Prostate gland (tissue), 2 donors: Measurements from ENCODE around the gene THSD4. TPM values are rescaled to one million over a fixed set of nuclear protein-coding genes. Genes with fewer than 3 reads are reported as not detected.
"Not testable (repeated sequence)": the region's sequence is repeated elsewhere in the genome, so short reads cannot be mapped to it uniquely, and the experiment has no call there.

Experiments
- DNase-seq: peaks from one replicate; pipeline ENCODE4 v3.0.0-alpha.2; 2019; ENCODE audit warnings: low spot score
- H3K27ac ChIP-seq, 2 donors: fragments of 200-600 bp; sonication (generic); 2 replicates each; pipeline ENCODE4 v1.5.1; 2017 to 2019
- H3K27me3 ChIP-seq: fragments of 200-600 bp; sonication (generic); replicated peaks from 2 replicates; pipeline ENCODE4 v1.5.1; 2019; ENCODE audit not compliant: insufficient read depth
- H3K36me3 ChIP-seq, 2 donors: fragments of 200-600 bp; sonication (generic); 1 replicate in 1 of 2; 2 replicates in 1 of 2; pipeline versions ENCODE4 v1.5.1 to v1.8.1; 2017 to 2019
- H3K4me1 ChIP-seq: fragments of 200-600 bp; sonication (generic); replicated peaks from 2 replicates; pipeline ENCODE4 v1.5.1; 2019
- H3K4me3 ChIP-seq, 2 donors: fragments of 200-600 bp; sonication (generic); 2 replicates each; pipeline ENCODE4 v1.5.1; 2017 to 2019
- H3K9me3 ChIP-seq: fragments of 200-600 bp; sonication (generic); 2 replicates; pipeline ENCODE4 v1.5.1; 2017
- POLR2A ChIP-seq: fragments of 450-650 bp; IDR thresholded peaks from one replicate; pipeline ENCODE4 v1.6.1; 2016; ENCODE audit warnings: antibody characterized with exemption, mild to moderate bottlenecking
- POLR2AphosphoS5 ChIP-seq: sonication (generic); formaldehyde crosslinking; IDR thresholded peaks from one replicate; pipeline ENCODE4 v1.6.1; 2017; ENCODE audit warnings: antibody characterized with exemption
- WGBS: methylation state at CpG from one replicate; pipeline ENCODE4 v1.1.5; 2018; 5-methylcytosine and 5-hydroxymethylcytosine counted together
- intact Hi-C: fragments of 100-400 bp; cut with DNase I; formaldehyde crosslinking; loops from one replicate; pipeline ENCODE4 v1.14.2; 2022
- total RNA-seq, 2 donors: library from RNA; depleted of rRNA; stranded (reverse); fragments of >200 nt; gene quantifications; one replicate each; pipeline ENCODE4 v1.1.0, GENCODE V29; 2016
- TF ChIP-seq, protein P1 (sequence below), 4 experiments: fragments of 200-600 bp in 2 of 4; fragments of 450-650 bp in 2 of 4; sonication (generic) in 2 of 4; IDR thresholded peaks; 1 replicate in 3 of 4; 2 replicates in 1 of 4; pipeline ENCODE4 v1.5.1; 2016 to 2019; ENCODE audit warnings: antibody characterized with exemption in 4 of 4, mild to moderate bottlenecking in 2 of 4, moderate library complexity in 2 of 4

Gene THSD4
- total RNA-seq, 2 donors from 2014 or later = 84.1 to 223 TPM

DNA sequence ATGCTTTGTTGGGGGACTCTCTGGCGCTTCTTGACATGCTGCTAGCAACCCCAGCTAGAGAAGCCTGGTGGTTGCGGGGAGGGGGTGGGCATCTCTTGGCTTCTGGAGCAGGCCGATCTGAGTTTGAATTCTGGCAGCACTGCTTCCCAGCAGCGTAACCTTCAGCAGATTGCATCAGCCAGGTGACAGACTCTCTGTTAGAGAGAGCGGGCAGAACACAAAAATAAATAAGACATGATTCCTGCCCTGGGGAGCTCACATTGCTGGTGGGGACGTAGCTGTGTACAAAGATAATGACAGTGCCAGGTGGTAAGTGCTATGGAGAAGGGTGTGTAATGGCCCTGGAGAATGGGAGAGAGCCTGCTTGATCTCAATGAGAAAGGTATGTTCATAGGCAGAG, 87.4 kb downstream of the THSD4 start:
- Histone ChIP-seq H3K27me3 (no peaks in the 10 kb centered on the region), H3K36me3 (no peaks in the 10 kb centered on the region), H3K27ac (no peak overlapping the region), H3K4me1 (no peaks in the 10 kb centered on the region), H3K4me3 (no peak overlapping the region), H3K9me3 (no peaks in the 10 kb centered on the region)
- DNase-seq = no peak
- WGBS = 92% methylated on average over 6 of the region's 6 CpGs
- intact Hi-C loops = no loop called here
- TF ChIP-seq, protein P1, sequence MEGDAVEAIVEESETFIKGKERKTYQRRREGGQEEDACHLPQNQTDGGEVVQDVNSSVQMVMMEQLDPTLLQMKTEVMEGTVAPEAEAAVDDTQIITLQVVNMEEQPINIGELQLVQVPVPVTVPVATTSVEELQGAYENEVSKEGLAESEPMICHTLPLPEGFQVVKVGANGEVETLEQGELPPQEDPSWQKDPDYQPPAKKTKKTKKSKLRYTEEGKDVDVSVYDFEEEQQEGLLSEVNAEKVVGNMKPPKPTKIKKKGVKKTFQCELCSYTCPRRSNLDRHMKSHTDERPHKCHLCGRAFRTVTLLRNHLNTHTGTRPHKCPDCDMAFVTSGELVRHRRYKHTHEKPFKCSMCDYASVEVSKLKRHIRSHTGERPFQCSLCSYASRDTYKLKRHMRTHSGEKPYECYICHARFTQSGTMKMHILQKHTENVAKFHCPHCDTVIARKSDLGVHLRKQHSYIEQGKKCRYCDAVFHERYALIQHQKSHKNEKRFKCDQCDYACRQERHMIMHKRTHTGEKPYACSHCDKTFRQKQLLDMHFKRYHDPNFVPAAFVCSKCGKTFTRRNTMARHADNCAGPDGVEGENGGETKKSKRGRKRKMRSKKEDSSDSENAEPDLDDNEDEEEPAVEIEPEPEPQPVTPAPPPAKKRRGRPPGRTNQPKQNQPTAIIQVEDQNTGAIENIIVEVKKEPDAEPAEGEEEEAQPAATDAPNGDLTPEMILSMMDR (IDR thresholded peaks at IDR 0.05) = no peak
- TF ChIP-seq POLR2A (no peak), POLR2AphosphoS5 (no peak)

DNA sequence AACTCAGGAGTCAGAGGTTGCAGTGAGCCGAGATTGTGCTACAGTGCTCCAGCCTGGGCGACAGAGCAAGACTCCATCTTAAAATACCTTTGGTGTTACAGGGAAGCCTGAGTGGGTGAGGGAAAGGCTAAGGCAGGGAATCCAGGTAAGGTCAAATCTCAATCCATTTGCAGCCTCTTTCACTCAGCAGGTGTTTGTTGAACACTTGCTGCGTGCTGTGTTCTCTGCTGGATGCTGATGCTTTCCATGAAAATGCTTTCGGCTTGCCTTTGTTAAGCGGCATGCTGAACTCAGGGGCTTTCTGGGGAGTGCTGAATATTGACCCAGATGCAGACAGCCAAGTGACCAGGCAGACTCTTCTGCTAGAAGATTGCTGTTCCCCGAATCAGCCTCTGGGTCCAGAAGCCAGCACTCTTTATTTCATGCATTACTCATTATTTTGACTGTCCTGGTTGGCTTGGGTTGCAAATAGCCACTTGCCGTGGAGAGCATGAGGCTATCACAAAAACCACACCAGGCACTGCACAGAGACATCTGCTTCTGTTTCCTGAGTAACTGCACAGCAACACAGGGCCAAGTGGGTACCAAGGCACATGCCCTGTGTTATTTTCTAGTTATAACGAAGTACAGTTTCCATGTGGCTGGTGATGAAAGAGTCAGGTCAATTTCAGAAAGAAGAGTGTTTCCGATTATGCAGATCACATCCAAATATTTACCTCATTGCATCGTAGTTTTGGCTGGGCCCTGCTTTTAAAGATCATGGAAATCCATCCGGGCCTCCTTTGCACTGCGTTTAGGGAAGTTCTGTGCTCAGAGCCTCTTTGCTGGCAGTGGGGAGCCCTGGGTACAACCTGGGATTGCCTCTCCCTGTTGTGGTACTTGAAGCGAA, 88.6 kb downstream of the THSD4 start:
- H3K27ac ChIP-seq = no peak overlapping the region
- no peaks in the 10 kb centered on the region for H3K9me3 ChIP-seq
- no peak overlapping the region for H3K4me3 ChIP-seq
- TF ChIP-seq POLR2AphosphoS5 (no peak), POLR2A (no peak)
- TF ChIP-seq, protein P1 (IDR thresholded peaks at IDR 0.05) = no peak
- 76% methylated on average over 13 of the region's 13 CpGs for WGBS
- no peak for DNase-seq
- H3K36me3 ChIP-seq = no peaks in the 10 kb centered on the region
- intact Hi-C loops = no loop called here
- H3K4me1 ChIP-seq = no peaks in the 10 kb centered on the region
- H3K27me3 ChIP-seq = no peaks in the 10 kb centered on the region

DNA sequence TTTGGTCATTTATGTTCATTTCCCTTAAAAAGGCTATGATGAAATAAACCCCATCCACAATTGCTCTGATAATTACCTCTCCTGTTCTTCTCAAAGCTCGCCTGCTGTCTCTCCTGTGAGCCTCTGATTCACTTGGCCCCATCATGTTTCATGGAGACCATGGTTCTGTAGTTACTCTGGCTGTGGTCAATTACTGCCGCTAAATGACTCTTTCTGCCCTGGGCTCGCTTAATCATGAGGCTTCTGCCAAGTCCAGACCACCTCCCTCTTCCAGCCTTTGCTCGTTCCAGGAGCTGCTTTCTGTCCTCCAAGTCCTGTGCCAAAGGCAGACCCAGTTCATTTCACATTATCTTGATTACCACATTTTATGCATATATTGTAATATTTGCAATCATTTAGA, 91.9 kb downstream of the THSD4 start:
- no peaks in the 10 kb centered on the region for H3K36me3 ChIP-seq
- TF ChIP-seq, protein P1 (IDR thresholded peaks at IDR 0.05) = no peak
- TF ChIP-seq POLR2A (no peak), POLR2AphosphoS5 (no peak)
- WGBS = 94% methylated on average over 4 of the region's 4 CpGs
- intact Hi-C loops = no loop called here
- H3K4me3 ChIP-seq = no peak overlapping the region
- H3K4me1 ChIP-seq = no peaks in the 10 kb centered on the region
- no peak overlapping the region for H3K27ac ChIP-seq
- no peak for DNase-seq
- no peaks in the 10 kb centered on the region for H3K9me3 ChIP-seq
- H3K27me3 ChIP-seq = no peaks in the 10 kb centered on the region

DNA sequence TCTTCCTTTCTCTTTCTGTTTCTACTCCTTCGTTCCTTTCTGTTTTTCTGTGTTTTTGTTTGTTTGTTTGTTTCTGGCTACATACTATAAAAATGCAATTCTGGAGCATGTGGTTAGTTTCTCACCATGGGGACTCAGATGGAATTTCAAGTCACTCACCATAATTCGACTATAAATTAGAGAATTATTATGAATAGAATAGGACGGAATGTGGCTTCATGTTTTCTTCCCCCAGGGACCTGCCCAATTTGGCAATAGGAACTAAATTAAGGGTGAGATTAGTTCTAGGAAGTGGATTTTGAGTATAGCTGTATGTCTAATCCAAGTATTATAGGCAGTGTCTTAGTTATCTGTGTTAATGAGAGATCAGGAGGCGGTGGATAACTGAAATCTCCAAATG, 96.9 kb downstream of the THSD4 start:
- H3K27me3 ChIP-seq = no peaks in the 10 kb centered on the region
- H3K4me1 ChIP-seq = no peaks in the 10 kb centered on the region
- no peaks in the 10 kb centered on the region for H3K36me3 ChIP-seq
- H3K4me3 ChIP-seq = no peak overlapping the region
- intact Hi-C loops = no loop called here
- no peak for DNase-seq
- H3K9me3 ChIP-seq = no peaks in the 10 kb centered on the region
- whole genome bisulfite sequencing = 82% methylated on average over 4 of the region's 4 CpGs
- H3K27ac ChIP-seq = no peak overlapping the region
- TF ChIP-seq POLR2AphosphoS5 = no peak
- no peak for TF ChIP-seq POLR2A
- TF ChIP-seq, protein P1 (IDR thresholded peaks at IDR 0.05) = no peak

DNA sequence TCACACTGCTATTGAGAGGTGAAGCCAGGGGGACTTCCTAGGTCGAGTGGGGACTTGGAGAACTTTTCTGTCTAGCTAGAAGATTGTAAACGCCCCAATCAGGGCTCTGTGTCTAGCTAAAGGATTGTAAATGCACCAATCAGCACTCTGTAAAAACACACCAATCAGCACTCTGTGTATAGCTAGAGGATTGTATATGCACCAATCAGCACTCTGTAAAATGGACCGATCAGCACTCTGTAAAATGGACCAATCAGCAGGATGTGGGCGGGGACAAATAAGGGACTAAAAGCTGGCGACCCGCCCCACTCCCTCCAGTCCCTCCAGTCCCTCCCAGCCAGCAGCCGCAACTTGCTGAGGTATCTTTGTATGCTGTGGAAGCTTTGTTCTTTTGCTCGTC, 98.7 kb downstream of the THSD4 start:
- H3K36me3 ChIP-seq, H3K9me3 ChIP-seq, H3K4me3 ChIP-seq, H3K27me3 ChIP-seq, intact Hi-C loops, DNase-seq, H3K27ac ChIP-seq, H3K4me1 ChIP-seq: not testable (repeated sequence)
- 91% methylated on average over 8 of the region's 8 CpGs for WGBS
